Activated naive CD8-positive, alpha-beta T cell treated with anti-CD3 and anti-CD28 coated beads, Interleukin-2, amount 50 U/mL, for 24 hours (primary cell): ENCODE results near the gene PGC.

Experiments
- ATAC-seq: fragments of 150-1000 bp; cut with Tn5 transposase; one replicate; pipeline ENCODE4 v1.10.0; 2021
- DNase-seq: peaks from one replicate; pipeline ENCODE4 v3.0.0; 2021
- H3K27ac Mint-ChIP-seq: one replicate; pipeline ENCODE4 v1.8.0; 2021; ENCODE audit warnings: mild to moderate bottlenecking, mixed read lengths
- H3K27me3 Mint-ChIP-seq: one replicate; pipeline ENCODE4 v1.8.0; 2021; ENCODE audit warnings: mixed read lengths
- H3K36me3 Mint-ChIP-seq: one replicate; pipeline ENCODE4 v1.8.0; 2021; ENCODE audit warnings: low read depth, mixed read lengths
- H3K4me1 Mint-ChIP-seq: one replicate; pipeline ENCODE4 v1.8.0; 2021; ENCODE audit warnings: mixed read lengths
- H3K4me3 Mint-ChIP-seq: one replicate; pipeline ENCODE4 v1.8.0; 2021; ENCODE audit warnings: mild to moderate bottlenecking, moderate library complexity, mixed read lengths
- H3K9me3 Mint-ChIP-seq: one replicate; pipeline ENCODE4 v1.8.0; 2021; ENCODE audit warnings: mixed read lengths

The PGC gene

DNA sequence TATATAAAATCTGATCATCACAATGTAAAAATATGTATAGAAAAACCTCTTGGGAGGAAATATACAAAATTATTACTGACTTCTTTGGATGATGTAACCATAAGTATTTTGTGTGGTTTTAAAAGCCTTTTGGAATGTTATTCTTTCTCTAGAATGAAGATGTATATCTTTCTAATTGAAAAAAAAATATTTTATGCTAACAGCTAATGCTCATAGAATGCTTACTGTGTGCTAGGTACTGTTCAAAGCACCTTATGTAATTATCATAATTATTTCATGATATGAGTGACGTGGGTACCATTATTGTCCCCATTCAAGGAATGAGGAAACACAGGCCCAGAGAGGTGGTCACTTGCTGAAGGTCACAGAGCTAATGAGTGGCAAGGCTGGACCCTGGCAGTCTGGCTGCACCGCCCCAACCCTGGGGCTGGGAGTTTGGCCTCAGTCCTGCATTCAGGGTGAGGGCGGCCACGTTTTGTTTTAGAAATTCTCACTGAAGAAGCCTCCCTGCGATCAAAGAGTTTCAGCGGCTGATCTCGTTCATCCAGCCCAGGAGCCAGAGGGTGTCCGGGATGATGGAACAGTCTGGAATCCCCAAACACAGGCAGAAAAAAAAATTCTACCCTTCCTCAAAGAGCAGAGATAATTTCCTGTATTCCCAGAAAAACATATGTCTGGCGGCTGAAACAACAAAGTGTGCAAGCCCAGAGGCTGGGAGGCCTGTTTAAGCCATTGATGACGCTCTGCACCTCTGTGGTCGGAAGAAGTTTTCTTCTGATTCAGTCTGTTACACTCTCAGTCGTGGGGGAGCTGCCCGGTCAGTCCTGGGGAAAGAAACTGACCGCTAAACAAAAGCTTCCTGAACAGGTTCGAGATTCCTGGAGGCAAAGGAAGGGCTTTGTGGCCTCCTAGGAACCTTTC is 49.1 kb downstream of the PGC start:
- H3K4me3 Mint-ChIP-seq, result no peak overlapping the region
- H3K36me3 Mint-ChIP-seq, result no peaks in the 10 kb centered on the region
- no peak for ATAC-seq
- H3K27ac Mint-ChIP-seq, result no peak overlapping the region
- no peaks in the 10 kb centered on the region for H3K9me3 Mint-ChIP-seq
- peaks cover 3% of the 10 kb centered on the region for H3K4me1 Mint-ChIP-seq
- DNase-seq, result no peak
- no peaks in the 10 kb centered on the region for H3K27me3 Mint-ChIP-seq

DNA sequence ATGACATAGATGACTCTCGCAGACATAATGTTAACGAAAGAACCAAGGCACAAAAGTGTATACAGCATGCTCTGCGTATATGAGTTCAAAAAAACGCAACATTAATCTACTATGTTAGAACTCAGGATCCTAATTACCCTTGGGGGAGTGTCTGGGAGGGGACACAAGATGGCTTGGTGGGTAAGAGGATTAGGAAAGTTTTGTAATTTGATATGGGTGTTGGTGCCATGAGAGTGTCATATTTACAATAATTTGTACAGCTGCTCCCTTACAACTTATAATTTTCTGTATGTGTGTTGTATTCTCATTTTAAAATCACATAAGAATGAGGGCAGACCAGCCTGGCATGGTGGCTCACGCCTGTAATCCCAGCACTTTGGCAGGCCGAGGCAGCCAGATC is 50.4 kb downstream of the PGC start:
- no peaks in the 10 kb centered on the region for H3K36me3 Mint-ChIP-seq
- H3K9me3 Mint-ChIP-seq, result no peaks in the 10 kb centered on the region
- DNase-seq (no peak), ATAC-seq (no peak)
- no peak overlapping the region for H3K4me3 Mint-ChIP-seq
- H3K4me1 Mint-ChIP-seq, result peaks cover 3% of the 10 kb centered on the region
- no peak overlapping the region for H3K27ac Mint-ChIP-seq
- H3K27me3 Mint-ChIP-seq, result no peaks in the 10 kb centered on the region

DNA sequence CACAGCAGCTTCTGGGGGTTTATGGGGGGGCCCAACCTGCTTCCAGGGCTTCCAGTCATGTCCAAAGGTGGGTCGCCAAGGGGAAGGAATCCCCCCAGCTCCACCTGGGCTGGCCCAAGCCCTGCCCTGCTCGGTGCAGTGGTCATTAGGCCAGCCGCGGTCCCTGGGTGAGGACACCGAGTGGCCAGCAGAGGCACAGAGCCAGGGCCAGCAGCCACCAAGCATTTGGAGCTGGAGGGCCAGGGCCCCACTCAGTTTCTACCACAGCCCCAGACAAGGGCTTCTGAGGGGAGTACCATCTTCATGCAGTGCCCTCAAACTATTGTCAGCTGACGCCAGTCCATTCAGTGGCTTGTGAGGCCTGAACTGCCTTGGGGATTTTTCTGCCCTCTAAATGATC is 51.4 kb downstream of the PGC start:
- ATAC-seq (no peak), DNase-seq (no peak)
- no peak overlapping the region for H3K27ac Mint-ChIP-seq
- no peaks in the 10 kb centered on the region for H3K4me1 Mint-ChIP-seq
- no peak overlapping the region for H3K4me3 Mint-ChIP-seq
- H3K9me3 Mint-ChIP-seq, result no peaks in the 10 kb centered on the region
- H3K27me3 Mint-ChIP-seq, result no peaks in the 10 kb centered on the region
- no peaks in the 10 kb centered on the region for H3K36me3 Mint-ChIP-seq

DNA sequence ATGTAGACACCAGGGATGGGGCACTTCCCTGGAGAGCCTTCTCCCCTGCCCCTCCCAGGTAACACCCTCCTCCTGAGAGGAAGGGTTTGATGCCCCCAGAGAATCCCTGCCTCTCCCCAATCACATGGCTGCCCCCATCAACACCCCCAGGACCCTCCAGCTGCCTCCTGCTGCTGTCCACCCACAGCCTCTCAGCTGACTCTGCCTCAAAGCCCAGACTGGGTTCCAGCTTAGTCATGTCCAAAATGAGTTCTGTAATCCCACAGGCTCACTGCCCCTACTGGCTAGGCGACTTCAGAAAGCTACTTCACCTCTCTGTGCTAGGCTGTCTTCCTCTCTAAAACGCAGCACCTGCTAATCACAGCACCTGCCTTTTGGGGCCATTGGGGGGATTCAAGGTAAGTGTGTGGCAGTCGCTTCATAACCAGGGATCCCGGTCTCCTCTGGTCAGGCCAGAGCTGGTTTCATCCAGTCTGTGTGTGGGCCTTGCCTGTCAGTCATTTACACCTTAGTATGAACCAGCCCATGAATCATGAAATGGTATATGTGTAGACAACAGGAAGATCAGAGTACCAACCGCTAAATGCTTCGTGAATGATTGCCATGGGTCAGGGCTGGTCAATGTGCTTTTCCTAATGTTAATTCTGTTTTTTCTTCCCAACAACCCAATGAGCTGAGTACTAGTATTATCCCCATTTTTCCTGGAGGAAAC is 52.2 kb downstream of the PGC start:
- H3K27me3 Mint-ChIP-seq, result no peaks in the 10 kb centered on the region
- ATAC-seq, result no peak
- no peaks in the 10 kb centered on the region for H3K36me3 Mint-ChIP-seq
- H3K9me3 Mint-ChIP-seq, result no peaks in the 10 kb centered on the region
- H3K4me3 Mint-ChIP-seq, result no peak overlapping the region
- no peaks in the 10 kb centered on the region for H3K4me1 Mint-ChIP-seq
- DNase-seq, result no peak
- no peak overlapping the region for H3K27ac Mint-ChIP-seq

DNA sequence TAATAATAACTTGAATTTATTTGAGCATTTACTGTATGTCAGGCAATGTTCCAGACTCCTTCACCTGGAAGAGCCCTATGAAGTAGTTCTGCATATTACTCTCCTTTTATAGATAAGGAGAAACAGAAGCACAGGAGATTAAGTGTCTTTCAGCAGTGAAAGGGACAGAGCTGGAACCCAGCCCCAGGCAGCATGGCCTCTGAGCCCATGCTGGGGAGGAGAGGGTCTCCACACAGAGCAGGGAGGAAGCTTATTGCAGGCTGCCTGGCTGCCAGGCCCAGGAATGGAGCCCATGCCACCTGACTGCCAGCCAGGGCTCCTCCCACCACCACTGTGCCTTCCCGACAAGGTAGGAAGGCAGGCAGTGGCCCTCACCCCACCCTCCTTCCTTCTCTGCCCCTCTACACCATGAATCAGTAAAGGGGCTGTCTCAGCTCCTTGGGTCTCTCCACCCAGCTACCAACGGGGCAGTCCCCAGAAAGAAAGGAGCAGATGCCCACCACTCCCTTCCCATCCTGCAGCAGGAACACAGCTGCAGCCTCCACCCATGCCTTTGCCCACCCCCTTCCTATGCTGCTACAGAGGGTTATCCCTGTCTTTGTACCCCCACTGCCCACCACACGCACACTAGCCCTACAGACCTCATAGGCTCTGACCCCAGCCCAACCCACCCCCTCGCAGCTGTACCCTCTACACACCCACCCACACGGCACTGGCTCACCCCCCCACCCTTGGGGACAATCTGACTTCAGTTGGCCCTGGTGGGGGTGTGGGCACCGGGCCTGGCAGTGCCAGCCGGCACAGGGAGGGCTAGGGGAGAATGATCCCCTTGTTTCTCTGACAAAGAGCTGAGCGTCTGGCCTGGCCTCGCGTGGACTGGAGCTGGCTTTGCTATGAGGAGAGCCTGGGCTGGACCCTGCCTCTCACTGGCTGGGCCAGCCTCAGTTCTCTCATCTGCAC is 53.6 kb downstream of the PGC start:
- DNase-seq (no peak), ATAC-seq (no peak)
- Mint-ChIP-seq H3K27me3 (no peaks in the 10 kb centered on the region), H3K27ac (no peak overlapping the region), H3K36me3 (no peaks in the 10 kb centered on the region), H3K4me1 (no peaks in the 10 kb centered on the region), H3K4me3 (no peak overlapping the region), H3K9me3 (no peaks in the 10 kb centered on the region)

DNA sequence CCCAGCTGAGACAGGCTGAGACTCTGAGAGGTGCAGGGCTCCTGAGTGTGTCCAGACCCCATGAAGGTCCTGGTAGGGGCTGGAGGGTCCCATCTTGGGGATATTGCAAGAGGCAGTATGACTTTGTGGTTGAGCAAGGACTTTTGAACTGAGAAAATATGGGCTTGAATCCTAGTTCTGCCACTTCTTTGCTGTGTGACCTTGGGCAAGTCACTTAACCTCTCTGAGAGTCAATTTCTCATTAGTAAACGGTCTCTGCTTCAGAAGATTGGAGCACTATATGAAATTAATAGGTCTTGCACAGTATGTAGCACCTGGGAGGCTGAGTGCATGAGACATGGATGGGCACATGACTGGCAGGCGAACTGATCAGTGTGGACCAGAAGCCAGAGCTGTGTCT is 54.5 kb downstream of the PGC start:
- Mint-ChIP-seq H3K9me3 (no peaks in the 10 kb centered on the region), H3K4me3 (no peak overlapping the region), H3K27me3 (no peaks in the 10 kb centered on the region), H3K27ac (no peak overlapping the region), H3K36me3 (no peaks in the 10 kb centered on the region), H3K4me1 (no peaks in the 10 kb centered on the region)
- ATAC-seq, result no peak
- no peak for DNase-seq

DNA sequence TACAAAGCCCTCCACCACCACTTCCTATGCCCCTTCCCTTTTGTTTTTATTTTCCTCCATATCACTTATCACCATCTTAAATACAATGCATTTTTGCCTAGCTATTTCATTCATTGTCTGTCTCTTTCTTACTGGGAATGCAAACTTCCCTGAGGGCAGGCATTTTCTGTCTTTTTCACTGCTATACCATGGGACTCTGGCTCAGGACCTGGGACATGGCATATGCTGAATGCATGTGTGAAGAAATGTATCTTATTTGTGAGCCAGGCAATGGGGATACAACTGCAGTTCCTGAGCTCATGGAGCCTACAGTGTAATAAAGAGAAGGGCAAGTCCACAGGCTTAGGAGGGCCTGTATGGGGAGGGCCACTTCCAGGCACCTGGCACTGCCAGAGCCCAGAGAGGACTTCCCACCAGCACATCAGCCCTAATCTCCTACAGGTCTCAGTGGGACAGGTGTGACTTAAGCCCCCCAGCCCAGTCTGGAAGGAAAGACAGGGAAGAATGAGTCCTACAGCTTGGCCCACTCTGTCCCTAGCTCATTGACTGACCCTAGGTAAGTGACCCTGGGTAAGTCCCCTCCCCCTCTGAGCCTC is 55.0 kb downstream of the PGC start:
- Mint-ChIP-seq H3K27ac (no peak overlapping the region), H3K9me3 (no peaks in the 10 kb centered on the region), H3K27me3 (no peaks in the 10 kb centered on the region), H3K36me3 (no peaks in the 10 kb centered on the region), H3K4me3 (no peak overlapping the region), H3K4me1 (no peaks in the 10 kb centered on the region)
- no peak for ATAC-seq
- no peak for DNase-seq

DNA sequence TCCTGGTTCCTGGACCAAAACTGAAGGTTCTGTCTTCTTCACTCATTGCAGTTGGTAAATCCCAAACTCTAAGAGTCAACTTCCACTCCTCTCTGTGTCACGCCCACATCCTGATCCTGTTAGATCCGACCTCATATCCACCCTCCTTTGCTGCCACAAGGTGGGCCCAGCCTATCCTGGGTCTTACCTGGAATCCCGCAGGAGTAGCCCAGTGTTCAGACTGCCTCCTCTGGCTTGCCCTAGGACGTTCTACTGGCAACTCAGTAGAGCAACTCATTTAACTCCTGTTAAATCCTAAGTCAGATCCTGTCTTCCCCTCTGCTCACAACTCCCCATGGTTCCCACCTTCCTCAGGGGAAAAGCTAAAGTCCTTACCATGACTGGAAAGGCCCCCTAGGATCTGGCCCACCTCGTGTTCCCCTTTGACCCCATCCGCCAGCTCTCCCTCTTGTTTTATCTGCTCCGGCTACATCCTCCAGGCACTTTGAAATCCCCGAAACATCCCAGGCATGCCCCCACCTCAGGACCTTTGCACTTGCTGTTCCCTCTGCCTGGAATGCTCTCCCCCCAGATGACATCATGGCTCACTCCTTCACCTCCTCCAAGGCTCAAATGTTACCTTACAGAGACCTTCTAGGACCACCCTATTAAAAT is 55.6 kb downstream of the PGC start:
- Mint-ChIP-seq H3K4me3 (no peak overlapping the region), H3K27me3 (no peaks in the 10 kb centered on the region), H3K4me1 (no peaks in the 10 kb centered on the region), H3K36me3 (no peaks in the 10 kb centered on the region), H3K27ac (no peak overlapping the region), H3K9me3 (no peaks in the 10 kb centered on the region)
- ATAC-seq (no peak), DNase-seq (no peak)

DNA sequence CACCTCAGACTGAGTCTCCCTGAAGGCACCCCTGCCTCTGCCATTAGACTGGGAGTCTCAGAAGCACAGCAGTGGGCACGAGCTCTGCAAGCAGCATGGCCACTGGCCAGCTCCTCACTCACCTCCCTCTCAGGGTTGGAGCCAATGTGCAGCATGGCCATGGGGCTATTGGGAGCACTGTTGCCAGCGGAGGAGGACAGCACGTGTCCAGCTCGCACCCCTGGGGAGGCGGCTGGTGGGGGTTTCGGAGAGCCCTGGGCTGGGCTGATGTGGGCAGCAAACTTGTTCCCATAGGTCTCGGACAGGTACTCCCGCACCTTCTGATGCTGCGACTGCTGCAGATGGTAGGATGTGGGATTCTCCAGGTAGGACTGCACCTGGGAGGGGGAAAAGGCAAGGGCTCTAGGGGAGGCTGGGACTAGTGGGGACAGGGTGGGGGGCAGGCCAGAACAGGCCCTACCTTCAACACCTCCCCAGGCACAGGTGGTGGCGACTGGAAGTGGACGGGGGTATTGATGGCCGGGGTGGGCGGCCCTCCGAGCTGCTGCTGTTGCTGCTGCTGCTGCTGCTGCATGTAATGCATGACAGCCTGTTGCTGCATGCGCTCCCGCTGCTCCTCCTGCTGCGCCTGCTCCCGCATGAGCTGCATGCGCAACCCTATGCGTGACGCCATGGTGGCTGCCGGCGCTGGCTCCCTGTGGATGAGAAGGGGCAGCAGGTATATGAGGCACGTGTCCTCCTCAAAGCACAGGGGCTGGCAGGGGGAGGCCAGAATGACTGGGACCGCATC is 56.5 kb downstream of the PGC start:
- no peak overlapping the region for H3K27ac Mint-ChIP-seq

DNA sequence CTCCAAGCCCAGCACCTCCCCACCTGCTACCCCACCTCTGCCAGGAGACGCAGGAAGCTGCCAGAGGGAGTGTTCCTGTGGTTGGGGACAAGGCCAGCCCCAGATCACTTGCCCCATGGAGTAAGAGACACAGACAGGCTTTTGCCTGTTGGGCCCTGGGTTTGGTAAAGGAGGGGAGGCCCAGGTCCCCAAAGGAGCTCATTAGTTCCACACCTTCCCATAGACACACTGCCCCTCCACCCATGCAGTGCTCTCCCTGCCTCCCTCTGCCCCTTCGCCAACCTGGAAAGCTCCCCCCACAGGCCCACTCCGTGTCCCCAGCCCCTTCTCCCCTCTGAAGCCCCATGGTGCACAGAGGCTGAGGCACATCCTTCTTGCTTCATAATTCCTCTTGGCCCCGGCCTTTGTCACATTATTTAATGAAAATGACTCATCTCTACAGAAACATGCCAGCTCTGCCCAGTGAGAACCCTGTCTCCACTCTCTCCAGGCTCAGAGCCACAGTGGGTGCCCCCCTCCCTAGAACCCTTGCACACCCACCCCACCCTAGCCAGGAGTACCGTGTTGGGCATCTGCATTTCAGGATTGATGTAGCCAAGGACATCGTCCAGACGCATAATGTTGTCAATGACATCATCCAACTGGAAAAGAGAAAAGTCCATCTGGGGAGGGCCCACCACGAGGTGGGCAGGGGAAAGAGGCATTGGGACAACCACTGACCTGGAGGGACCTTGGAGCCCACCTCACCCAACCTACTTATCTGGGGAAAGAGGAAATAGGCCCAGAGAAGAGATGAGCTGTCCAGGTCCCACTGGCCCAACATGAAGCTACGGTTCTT is 57.8 kb downstream of the PGC start:
- H3K9me3 Mint-ChIP-seq, result no peaks in the 10 kb centered on the region
- no peak overlapping the region for H3K4me3 Mint-ChIP-seq
- no peak overlapping the region for H3K27ac Mint-ChIP-seq
- H3K36me3 Mint-ChIP-seq, result no peaks in the 10 kb centered on the region
- H3K4me1 Mint-ChIP-seq, result no peaks in the 10 kb centered on the region
- ATAC-seq (no peak), DNase-seq (no peak)
- no peaks in the 10 kb centered on the region for H3K27me3 Mint-ChIP-seq

More for the DNA sequence above, 56.5 kb downstream of the PGC start:
- ATAC-seq (no peak), DNase-seq (no peak)
- no peaks in the 10 kb centered on the region for H3K27me3 Mint-ChIP-seq
- H3K4me1 Mint-ChIP-seq, result no peaks in the 10 kb centered on the region
- no peaks in the 10 kb centered on the region for H3K36me3 Mint-ChIP-seq
- no peaks in the 10 kb centered on the region for H3K9me3 Mint-ChIP-seq
- no peak overlapping the region for H3K4me3 Mint-ChIP-seq

DNA sequence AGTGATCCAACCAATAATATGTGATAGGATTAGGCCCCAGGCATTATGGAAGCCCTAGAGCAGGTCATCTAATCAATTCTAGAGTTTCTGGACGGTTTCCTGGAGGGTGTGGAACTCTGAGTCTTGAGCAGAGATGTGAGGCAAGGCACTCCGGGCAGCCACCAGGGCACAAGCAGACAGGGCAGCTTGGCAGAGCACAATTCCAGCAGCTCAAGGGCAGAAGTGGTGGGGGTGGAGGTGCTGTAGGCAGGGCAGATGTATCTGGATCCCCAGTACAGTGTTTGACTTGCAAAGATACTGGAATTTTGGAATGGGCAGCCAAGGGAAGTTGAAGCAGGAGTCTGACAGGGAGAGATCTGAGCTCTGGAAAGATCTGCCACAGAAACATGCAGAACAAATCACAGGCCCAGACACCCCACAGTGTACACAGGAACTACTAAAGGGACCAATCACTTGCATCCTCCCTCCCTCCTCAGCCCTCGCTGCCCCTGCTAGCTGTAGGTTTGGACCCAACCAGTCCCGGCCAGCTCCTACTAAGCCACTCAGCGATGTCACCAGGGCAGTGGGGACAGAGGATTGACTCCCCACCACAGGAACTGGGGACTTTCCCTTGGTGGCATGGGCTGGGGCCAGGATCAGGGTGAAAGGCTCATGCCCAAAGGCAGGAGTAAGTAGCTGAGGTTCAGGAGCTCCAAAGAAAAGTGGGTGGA is 58.8 kb downstream of the PGC start:
- Mint-ChIP-seq H3K27me3 (no peaks in the 10 kb centered on the region), H3K36me3 (no peaks in the 10 kb centered on the region), H3K27ac (no peak overlapping the region), H3K9me3 (no peaks in the 10 kb centered on the region), H3K4me1 (peaks cover 3% of the 10 kb centered on the region), H3K4me3 (no peak overlapping the region)
- ATAC-seq (no peak), DNase-seq (no peak)

DNA sequence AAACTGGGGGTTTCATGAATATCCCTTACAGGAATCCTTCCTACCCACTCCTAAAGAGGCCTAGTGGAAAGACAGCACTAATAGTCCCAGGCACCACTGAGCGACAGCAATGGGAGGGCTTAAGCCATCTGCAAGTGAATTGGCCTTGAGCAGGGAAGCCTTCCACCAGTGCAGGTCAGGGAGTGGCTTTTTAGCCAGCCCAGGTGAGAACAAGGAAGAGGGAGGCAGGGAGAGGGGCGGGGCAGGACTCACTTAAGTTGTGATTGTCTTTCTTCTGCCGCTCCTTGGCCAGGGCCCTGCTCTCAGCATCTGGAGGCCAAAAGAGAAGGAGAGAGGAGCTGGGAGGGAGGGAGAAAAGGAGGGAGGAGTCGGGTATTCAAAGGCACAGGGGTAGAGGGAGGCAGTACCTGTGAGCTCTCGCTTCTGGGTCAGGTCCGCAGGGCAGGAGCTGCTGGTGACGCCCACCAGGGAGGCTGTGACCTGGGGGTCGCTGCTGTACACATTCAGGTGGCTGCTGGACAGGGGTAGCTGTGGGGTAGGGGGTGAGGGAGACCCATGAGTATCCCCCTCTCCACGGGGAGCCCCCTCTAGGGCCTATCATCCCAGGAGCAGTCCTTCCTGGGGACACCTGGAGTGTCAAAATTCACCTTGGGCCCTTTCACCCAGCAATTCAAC is 59.6 kb downstream of the PGC start:
- no peak for ATAC-seq
- no peak for DNase-seq
- no peaks in the 10 kb centered on the region for H3K9me3 Mint-ChIP-seq
- H3K36me3 Mint-ChIP-seq, result no peaks in the 10 kb centered on the region
- H3K4me1 Mint-ChIP-seq, result peaks cover 10% of the 10 kb centered on the region
- no peak overlapping the region for H3K4me3 Mint-ChIP-seq
- H3K27me3 Mint-ChIP-seq, result no peaks in the 10 kb centered on the region
- H3K27ac Mint-ChIP-seq, result no peak overlapping the region
